ENCODE data around the gene IFITM1. TPM values are rescaled to one million over a fixed set of nuclear protein-coding genes. Genes with fewer than 3 reads are reported as not detected.

The IFITM1 gene
- total and polyA plus RNA-seq, 9 of the 15 experiments (the other 6 are each of a cell fraction or from before 2014, with no cell fraction given) = 691 to 5,579 (median 974) TPM

- H3K36me3 ChIP-seq (ENCODE audit: control insufficient read depth, insufficient read depth, low read length) = peaks cover 60% of the 10 kb centered on the region; the same call in 2 of the 3 replicates
- H3K9ac ChIP-seq (ENCODE audit: insufficient read depth in 1 of 2, low read depth in 2 of 2, low read length in 2 of 2) = peak overlapping the region in 1 of 2 experiments; percentile 94; a peak in 2 of 4 replicates
- FAIRE-seq (no peak), ATAC-seq (no peak), DNase-seq (ENCODE audit: extremely low read depth in 1 of 4, low spot score in 3 of 4) (no peak)
- no peak overlapping the region for H3K4me3 ChIP-seq
- peaks cover 37% of the 10 kb centered on the region for H3K79me2 ChIP-seq (ENCODE audit: control insufficient read depth, insufficient read depth, low read length)
- no peaks in the 10 kb centered on the region for H3K9me1 ChIP-seq (ENCODE audit: control insufficient read depth, insufficient read depth, low read length)
- POLR2A ChIA-PET = interaction anchor here (1.5 to 1.7 kb wide), 2 partner anchors 23 to 83 kb away, joined by 3 to 5 read pairs; partner anchors contain the start of genes BET1L and RIC8A
- WGBS (ENCODE audit: insufficient coverage, low coverage, missing lambda C conversion rate) = 87% methylated on average over 9 of the region's 13 CpGs
- TF ChIP-seq SRSF3 (IDR thresholded peaks at IDR 0.05; ENCODE audit: insufficient read depth, low read length) = no peak
- TF ChIP-seq POLR2G (IDR thresholded peaks at IDR 0.05; ENCODE audit: low read depth, low read length) = 0 out of 2 replicates have a peak, but pooled peaks have one; percentile 22
- no peak for TF ChIP-seq HEY1 (CRISPR knock-in tag; IDR thresholded peaks at IDR 0.05; ENCODE audit: borderline replicate concordance)
- peak; percentile 14; the same call in 1 of the 2 replicates for TF ChIP-seq RBFOX2 (IDR thresholded peaks at IDR 0.05; ENCODE audit: low read depth, low read length)
- no peak overlapping the region for H3K4me2 ChIP-seq (ENCODE audit: insufficient read depth, low read length)
- no peaks in the 10 kb centered on the region for H3K27me3 ChIP-seq (ENCODE audit: control insufficient read depth in 2 of 2, insufficient read depth in 2 of 2, low read length in 2 of 2)
- intact Hi-C loops (cut with micrococcal nuclease) (no loop called here), in situ Hi-C loops (cut with MboI) (no loop called here)
- BruUV-seq (replicated peaks) = no TSS peak
- H3K9me3 ChIP-seq (replicated peaks; ENCODE audit: control insufficient read depth, insufficient read depth, low read depth, low read length) = no peaks in the 10 kb centered on the region
- peaks cover 13 to 89% of the 10 kb centered on the region in 2 experiments; a peak in 4 of 5 replicates for H3K4me1 ChIP-seq (replicated peaks in 1 of 2; ENCODE audit: control insufficient read depth in 2 of 2, insufficient read depth in 2 of 2, low read length in 2 of 2)
- no peak overlapping the region for H3K27ac ChIP-seq (ENCODE audit: extremely low read depth, low read depth, low read length)
- CTCF ChIA-PET (ENCODE audit: low intra/inter-chr PET ratio) = no interaction called here
- no peak overlapping the region for H2AFZ ChIP-seq (ENCODE audit: low read depth, low read length)
- no peaks in the 10 kb centered on the region for H4K20me1 ChIP-seq (replicated peaks; ENCODE audit: control insufficient read depth, insufficient read depth, low read length)
These were observed 23.1 kb upstream of the IFITM1 start for GRCh38 chr11:290621-291231.

Data from K562 (cell line).